GM10847 (cell line): ENCODE results near the gene CBX1.

ENCODE experiments used
- POLR2A ChIP-seq: IDR thresholded peaks from 2 replicates; pipeline ENCODE4 v1.6.1; 2011; ENCODE audit not compliant: insufficient read length; ENCODE audit errors: extremely low read depth

Gene CBX1

GRCh38 chr17:48102798-48103715 lies 1.8 kb upstream of the CBX1 start:
- TF ChIP-seq POLR2A = no peak

GRCh38 chr17:48102043-48102750 lies 919 bp upstream of the CBX1 start:
- no peak for TF ChIP-seq POLR2A

GRCh38 chr17:48100591-48101011 lies 677 bp downstream of the CBX1 start:
- TF ChIP-seq POLR2A = no peak

- no peak for TF ChIP-seq POLR2A
Measured at GRCh38 chr17:48100160-48100559, 1.1 kb downstream of the CBX1 start.

- no peak for TF ChIP-seq POLR2A
Measured at GRCh38 chr17:48095611-48096010, 5.7 kb downstream of the CBX1 start.

- no peak for TF ChIP-seq POLR2A
Measured at GRCh38 chr17:48093341-48094045, 7.8 kb downstream of the CBX1 start.

- TF ChIP-seq POLR2A = no peak
Measured at GRCh38 chr17:48084932-48085331, 16.3 kb downstream of the CBX1 start.

GRCh38 chr17:48081858-48082257 lies 19.4 kb downstream of the CBX1 start:
- no peak for TF ChIP-seq POLR2A

- TF ChIP-seq POLR2A = no peak
Measured at GRCh38 chr17:48074322-48075081, 26.8 kb downstream of the CBX1 start.

- TF ChIP-seq POLR2A = no peak
Measured at GRCh38 chr17:48071654-48072053, 29.6 kb downstream of the CBX1 start.

- no peak for TF ChIP-seq POLR2A
Measured at GRCh38 chr17:48070195-48070594, 31.1 kb downstream of the CBX1 start.

GRCh38 chr17:48068491-48068961 lies 32.8 kb downstream of the CBX1 start:
- no peak for TF ChIP-seq POLR2A

GRCh38 chr17:48067245-48067644 lies 34.0 kb downstream of the CBX1 start:
- TF ChIP-seq POLR2A = no peak

GRCh38 chr17:48066656-48067055 lies 34.6 kb downstream of the CBX1 start:
- no peak for TF ChIP-seq POLR2A

- TF ChIP-seq POLR2A = no peak
Measured at GRCh38 chr17:48066192-48066591, 35.1 kb downstream of the CBX1 start.
